HG03354 (cell line): ENCODE data around the gene TNS3.
"Not testable (repeated sequence)": the region's sequence is repeated elsewhere in the genome, so short reads cannot be mapped to it uniquely, and the experiment has no call there.

ENCODE experiments used
- ATAC-seq: cut with Tn5 transposase; IDR thresholded peaks from one replicate; pipeline ENCODE4 v1.9.1; 2021; ENCODE audit warnings: mild to moderate bottlenecking; ENCODE audit not compliant: unreplicated experiment, poor library complexity, severe bottlenecking

Gene TNS3

GRCh38 chr7:47478926-47479711 lies 102.8 kb downstream of the TNS3 start:
- ATAC-seq = no peak

GRCh38 chr7:47478017-47478344 lies 103.9 kb downstream of the TNS3 start:
- ATAC-seq = no peak

GRCh38 chr7:47477191-47478016 lies 104.5 kb downstream of the TNS3 start:
- ATAC-seq = no peak

- ATAC-seq = no peak
Measured at GRCh38 chr7:47475880-47476227, 106.1 kb downstream of the TNS3 start.

GRCh38 chr7:47474937-47475879 lies 106.7 kb downstream of the TNS3 start:
- ATAC-seq = peak; percentile 92

GRCh38 chr7:47474211-47474936 lies 107.5 kb downstream of the TNS3 start:
- ATAC-seq = no peak

GRCh38 chr7:47473499-47474210 lies 108.3 kb downstream of the TNS3 start:
- ATAC-seq = no peak

- ATAC-seq = no peak
Measured at GRCh38 chr7:47472444-47473157, 109.3 kb downstream of the TNS3 start.

GRCh38 chr7:47471831-47472230 lies 110.1 kb downstream of the TNS3 start:
- ATAC-seq = no peak

GRCh38 chr7:47471358-47471703 lies 110.6 kb downstream of the TNS3 start:
- ATAC-seq = no peak

- no peak for ATAC-seq
Measured at GRCh38 chr7:47470567-47471357, 111.1 kb downstream of the TNS3 start.

- ATAC-seq = not testable (repeated sequence)
Measured at GRCh38 chr7:47469846-47470245, 112.1 kb downstream of the TNS3 start.

GRCh38 chr7:47466832-47467231 lies 115.1 kb downstream of the TNS3 start:
- no peak for ATAC-seq

GRCh38 chr7:47465191-47465590 lies 116.7 kb downstream of the TNS3 start:
- ATAC-seq = no peak

- no peak for ATAC-seq
Measured at GRCh38 chr7:47464266-47464665, 117.6 kb downstream of the TNS3 start.

- ATAC-seq = no peak
Measured at GRCh38 chr7:47461746-47462145, 120.2 kb downstream of the TNS3 start.

- ATAC-seq = no peak
Measured at GRCh38 chr7:47461161-47461560, 120.8 kb downstream of the TNS3 start.
